MM.1S (cell line): ENCODE results near the gene FAM53A.

Experiments used
- EZH2 ChIP-seq: fragments of 300-600 bp; sonication (generic); optimal IDR thresholded peaks from 2 replicates; pipeline ENCODE3; 2017; ENCODE audit warnings: low read depth, mild to moderate bottlenecking, antibody characterized with exemption, low read length, mixed read lengths
- EZH2phosphoT487 ChIP-seq: fragments of 300-600 bp; sonication (generic); IDR thresholded peaks from 2 replicates; pipeline ENCODE4 v1.6.1; 2018; ENCODE audit warnings: antibody characterized with exemption, low read length
- TF ChIP-seq, protein P1 (sequence below): fragments of 300-600 bp; sonication (generic); IDR thresholded peaks from 2 replicates; pipeline ENCODE4 v1.5.1; 2016; ENCODE audit warnings: antibody characterized with exemption, low read length, mixed read lengths

DNA sequence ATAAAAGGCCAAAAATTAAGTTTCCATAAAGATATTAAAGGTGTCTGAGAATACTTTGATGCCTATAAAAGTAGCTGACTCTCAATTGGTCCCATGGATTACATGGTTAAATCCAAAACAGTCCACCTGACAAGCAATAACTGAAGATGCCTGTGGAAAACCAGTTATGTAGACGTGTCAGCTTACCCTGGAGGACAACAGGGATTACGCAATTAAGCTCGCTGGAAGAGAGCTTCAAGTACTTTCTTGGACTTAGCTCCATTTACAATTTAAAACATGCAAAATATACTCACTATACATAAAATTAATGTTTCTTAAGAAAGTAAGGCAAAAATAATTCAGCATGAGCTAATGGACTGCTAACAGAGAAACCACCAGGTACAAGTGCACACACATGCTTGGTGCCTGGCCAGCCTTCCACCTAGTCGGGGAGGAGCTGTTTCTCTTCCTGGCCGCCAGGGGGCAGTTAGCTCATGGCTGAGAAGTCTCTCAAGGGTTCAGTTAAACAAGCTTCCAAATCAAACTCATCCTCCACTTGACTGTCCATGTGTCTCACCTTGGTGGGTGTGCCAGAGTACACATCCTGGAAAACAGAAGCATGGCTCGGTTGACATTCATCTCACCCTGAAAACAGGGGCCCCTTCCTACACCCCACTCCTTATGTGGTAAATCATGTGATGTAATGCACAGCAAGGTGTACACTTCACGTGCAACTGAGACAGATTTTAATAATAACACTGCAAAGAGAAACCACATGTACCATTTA, 9.2 kb upstream of the FAM53A start:
- TF ChIP-seq, protein P1, sequence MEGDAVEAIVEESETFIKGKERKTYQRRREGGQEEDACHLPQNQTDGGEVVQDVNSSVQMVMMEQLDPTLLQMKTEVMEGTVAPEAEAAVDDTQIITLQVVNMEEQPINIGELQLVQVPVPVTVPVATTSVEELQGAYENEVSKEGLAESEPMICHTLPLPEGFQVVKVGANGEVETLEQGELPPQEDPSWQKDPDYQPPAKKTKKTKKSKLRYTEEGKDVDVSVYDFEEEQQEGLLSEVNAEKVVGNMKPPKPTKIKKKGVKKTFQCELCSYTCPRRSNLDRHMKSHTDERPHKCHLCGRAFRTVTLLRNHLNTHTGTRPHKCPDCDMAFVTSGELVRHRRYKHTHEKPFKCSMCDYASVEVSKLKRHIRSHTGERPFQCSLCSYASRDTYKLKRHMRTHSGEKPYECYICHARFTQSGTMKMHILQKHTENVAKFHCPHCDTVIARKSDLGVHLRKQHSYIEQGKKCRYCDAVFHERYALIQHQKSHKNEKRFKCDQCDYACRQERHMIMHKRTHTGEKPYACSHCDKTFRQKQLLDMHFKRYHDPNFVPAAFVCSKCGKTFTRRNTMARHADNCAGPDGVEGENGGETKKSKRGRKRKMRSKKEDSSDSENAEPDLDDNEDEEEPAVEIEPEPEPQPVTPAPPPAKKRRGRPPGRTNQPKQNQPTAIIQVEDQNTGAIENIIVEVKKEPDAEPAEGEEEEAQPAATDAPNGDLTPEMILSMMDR = peak; percentile 93
- TF ChIP-seq EZH2 (no peak), EZH2phosphoT487 (no peak)
